ENCODE measurements around the gene PLA2G2C.

Gene PLA2G2C

GRCh38 chr1:20209471-20209870, 23.2 kb upstream of the PLA2G2C start:
- in situ Hi-C loops (cut with MboI; ENCODE audit: low sequenced_read_pairs), result no loop called here

- in situ Hi-C loops (cut with MboI; ENCODE audit: low sequenced_read_pairs), result no loop called here
These were observed 21.2 kb upstream of the PLA2G2C start for GRCh38 chr1:20207546-20207945.

DNA sequence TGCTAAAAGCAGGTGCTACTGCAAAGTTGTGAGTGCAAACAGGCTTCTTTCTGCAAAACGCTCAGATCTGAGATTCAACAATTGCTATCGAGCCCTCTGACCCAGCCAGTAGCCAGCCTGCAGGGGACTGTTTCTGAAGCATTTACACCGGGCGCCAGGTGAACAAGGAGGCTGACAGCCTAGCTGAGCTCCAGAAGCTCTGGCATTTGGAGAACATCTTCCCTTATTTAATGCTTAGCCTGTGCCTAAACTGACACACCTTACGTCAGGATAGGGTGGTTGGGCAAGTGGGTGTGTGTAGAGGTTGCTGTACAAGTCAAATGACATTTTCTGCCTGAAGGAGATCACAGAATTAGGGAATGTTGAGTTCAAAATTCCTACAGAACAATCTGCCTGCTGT, 15.8 kb upstream of the PLA2G2C start:
- in situ Hi-C loops (cut with MboI; ENCODE audit: low sequenced_read_pairs), result no loop called here

GRCh38 chr1:20200966-20201365, 14.6 kb upstream of the PLA2G2C start:
- in situ Hi-C loops (cut with MboI; ENCODE audit: low sequenced_read_pairs), result no loop called here

DNA sequence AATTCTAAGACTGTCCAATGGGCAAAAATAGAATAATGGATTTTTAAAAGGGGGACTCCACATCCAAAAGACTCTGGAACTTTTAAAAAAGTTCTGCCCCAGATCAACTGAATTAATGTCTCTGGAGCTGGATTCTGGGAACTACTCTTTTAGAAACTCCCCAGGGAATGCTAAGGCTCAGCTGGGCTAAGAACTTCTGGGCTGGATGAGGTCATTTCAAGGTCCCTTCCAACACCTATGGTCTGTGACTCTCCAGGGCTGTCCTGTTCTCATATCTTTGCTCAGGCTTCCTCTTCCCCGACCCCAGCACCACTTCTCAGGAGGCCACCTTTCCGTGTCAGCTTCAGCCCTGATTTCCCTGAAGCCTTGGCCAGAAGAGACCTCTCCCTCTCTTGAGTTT, 13.5 kb upstream of the PLA2G2C start:
- in situ Hi-C loops (cut with MboI; ENCODE audit: low sequenced_read_pairs), result no loop called here

- in situ Hi-C loops (cut with MboI; ENCODE audit: low sequenced_read_pairs), result no loop called here
These were observed 13.1 kb upstream of the PLA2G2C start for GRCh38 chr1:20199403-20199802.

DNA sequence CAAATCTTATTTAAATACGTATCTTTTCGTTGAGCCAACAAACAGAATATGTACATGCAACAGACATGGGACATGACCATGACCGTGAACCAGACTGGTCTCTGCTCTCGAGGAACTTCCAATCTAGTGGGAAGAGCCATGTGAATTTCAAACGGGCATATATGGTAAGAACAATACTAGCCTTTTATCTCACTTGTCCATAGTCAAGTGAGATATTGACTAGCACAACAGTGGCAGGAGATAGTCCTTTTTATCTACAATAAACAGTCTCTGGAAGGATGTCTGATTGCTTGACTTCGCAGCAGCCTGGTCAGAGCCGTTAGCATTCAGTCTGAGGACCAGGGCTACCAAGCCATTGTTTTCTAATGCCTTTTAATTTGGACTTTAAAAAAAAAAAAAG, 12.6 kb upstream of the PLA2G2C start:
- in situ Hi-C loops (cut with MboI; ENCODE audit: low sequenced_read_pairs), result no loop called here

DNA sequence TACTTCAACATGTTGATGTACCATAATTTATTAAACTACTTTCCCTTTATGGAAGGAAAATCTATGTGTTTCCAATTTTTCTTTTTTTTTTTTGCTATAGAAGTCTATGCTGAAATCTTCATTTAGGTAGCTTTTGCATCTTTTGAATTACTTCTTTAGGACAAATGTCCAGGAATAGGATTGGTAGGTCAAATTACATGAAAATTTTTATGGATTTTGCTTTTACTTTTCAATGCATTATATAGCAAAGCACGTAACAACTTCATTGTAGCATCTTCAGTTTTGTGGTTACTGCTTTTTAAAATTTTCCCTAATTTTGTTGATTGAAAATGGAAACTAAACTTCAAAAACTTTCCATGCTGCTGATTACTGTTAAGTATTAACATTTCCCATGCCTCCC, 12.0 kb upstream of the PLA2G2C start:
- in situ Hi-C loops (cut with MboI; ENCODE audit: low sequenced_read_pairs), result no loop called here

DNA sequence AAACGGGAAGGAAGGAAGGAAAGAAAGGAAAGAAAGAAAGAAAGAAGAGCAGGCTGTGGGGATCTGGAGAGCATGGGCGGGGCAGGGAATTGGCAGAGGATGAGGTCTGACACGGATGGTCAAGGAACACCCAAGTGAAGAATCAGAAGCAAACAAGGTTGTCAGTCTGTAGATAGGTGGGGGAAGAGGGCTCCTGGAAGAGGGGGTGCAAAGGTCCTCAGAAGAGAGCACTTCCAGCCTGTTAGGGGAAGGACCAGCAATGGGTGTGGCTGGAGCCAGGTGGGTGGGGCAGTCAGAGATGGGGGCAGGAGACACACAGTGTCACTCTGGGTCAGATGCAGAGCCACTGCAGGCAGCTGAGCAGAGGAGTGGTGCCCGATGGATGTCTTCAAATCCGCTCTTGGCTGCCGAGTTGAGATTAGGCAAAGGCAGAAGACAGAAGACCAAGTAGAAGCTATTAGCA, 11.0 kb upstream of the PLA2G2C start:
- in situ Hi-C loops (cut with MboI; ENCODE audit: low sequenced_read_pairs), result no loop called here

- in situ Hi-C loops (cut with MboI; ENCODE audit: low sequenced_read_pairs), result no loop called here
These were observed 9.1 kb upstream of the PLA2G2C start for GRCh38 chr1:20195462-20195780.

- in situ Hi-C loops (cut with MboI; ENCODE audit: low sequenced_read_pairs), result no loop called here
These were observed 8.6 kb upstream of the PLA2G2C start for GRCh38 chr1:20194757-20195461.

DNA sequence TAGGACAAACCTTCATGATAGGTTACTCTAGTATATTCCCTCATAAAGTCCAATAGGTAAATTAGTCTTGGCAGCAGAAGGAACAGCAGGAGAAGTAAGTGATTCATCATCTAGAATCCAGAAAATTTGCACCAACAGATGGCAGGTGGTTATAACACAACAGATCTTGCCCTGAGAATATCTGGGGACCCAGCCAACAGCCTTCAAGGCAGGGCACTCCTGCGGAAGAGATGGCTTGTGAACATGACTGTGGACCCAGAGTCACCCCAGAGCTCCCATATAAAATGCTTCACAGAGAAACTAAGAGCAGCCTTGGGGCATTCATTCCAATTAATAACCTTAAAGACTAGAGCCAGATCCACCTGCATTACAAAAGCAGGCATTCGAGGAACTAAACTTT, 7.9 kb upstream of the PLA2G2C start:
- in situ Hi-C loops (cut with MboI; ENCODE audit: low sequenced_read_pairs), result no loop called here

GRCh38 chr1:20192871-20193411, 6.6 kb upstream of the PLA2G2C start:
- in situ Hi-C loops (cut with MboI; ENCODE audit: low sequenced_read_pairs), result no loop called here

DNA sequence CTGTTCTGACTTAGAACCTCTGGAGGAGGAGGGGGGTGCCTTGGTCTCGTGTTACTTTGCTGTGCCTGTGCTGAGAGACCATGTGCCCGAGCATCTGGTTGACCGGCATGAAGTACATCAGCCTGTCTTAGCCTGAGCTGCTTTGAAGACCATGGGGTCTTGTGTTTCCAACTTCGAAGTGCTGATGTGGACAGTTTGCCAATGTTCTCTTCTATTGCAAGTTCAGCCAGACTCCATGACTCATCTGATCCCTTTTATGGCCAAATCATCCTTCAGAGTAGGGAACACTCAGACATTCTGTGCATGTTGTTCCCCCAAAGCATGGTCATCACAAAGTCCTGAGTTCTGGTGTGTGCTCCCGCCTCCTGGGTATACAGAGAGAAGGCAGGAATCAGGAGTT, 6.0 kb upstream of the PLA2G2C start:
- in situ Hi-C loops (cut with MboI; ENCODE audit: low sequenced_read_pairs), result no loop called here

- in situ Hi-C loops (cut with MboI; ENCODE audit: low sequenced_read_pairs), result no loop called here
These were observed 5.0 kb upstream of the PLA2G2C start for GRCh38 chr1:20191266-20191825.

DNA sequence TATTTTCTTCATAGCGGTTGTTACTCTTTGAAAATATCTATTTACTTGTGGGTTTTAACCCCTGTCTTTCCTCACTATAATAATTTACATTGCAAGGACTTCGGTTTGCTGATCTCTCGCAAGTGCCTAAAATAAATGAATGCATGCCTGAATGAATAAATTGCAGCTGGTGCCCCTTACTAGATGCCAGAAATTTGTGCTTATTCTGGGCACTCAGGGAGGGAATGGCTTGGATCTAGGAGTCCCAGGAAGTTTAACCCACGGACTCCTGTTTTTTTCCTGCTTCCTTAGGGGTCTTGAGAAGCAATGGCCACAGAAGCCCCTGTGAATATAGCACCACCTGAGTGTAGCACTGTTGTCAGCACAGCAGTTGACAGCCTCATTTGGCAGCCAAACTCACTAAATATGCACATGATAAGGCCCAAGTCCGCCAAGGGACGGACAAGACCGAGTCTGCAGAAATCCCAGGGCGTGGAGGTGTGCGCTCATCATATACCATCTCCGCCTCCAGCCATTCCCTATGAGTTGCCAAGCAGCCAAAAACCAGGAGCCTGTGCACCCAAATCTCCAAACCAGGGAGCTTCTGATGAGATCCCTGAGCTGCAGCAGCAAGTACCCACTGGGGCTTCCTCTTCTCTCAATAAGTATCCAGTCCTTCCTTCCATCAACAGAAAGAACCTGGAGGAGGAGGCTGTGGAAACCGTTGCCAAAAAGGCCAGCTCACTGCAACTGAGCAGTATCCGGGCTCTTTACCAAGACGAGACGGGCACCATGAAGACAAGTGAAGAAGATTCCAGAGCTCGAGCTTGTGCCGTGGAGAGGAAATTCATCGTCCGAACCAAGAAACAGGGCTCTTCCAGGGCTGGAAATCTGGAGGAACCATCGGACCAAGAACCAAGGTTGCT, 4.2 kb upstream of the PLA2G2C start:
- in situ Hi-C loops (cut with MboI; ENCODE audit: low sequenced_read_pairs), result no loop called here

DNA sequence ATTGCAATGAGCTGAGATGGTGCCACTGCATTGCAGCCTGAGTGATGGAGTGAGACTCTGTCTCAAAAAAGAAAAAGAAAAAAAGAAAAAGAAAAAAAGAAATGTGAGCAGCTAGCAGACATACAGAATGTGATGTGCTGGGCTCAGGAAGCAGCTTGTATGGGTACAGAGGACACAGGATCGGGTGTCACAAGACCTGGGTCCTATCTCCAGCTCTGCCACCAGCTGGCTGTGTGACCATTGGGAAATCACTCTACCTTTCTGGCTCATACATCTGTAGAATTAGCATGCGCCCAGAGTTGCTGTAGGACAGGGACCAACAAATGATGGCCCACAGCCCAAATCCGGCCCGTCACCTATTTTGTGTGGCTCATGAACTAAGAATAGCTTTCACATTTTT, 3.3 kb upstream of the PLA2G2C start:
- in situ Hi-C loops (cut with MboI; ENCODE audit: low sequenced_read_pairs), result no loop called here

DNA sequence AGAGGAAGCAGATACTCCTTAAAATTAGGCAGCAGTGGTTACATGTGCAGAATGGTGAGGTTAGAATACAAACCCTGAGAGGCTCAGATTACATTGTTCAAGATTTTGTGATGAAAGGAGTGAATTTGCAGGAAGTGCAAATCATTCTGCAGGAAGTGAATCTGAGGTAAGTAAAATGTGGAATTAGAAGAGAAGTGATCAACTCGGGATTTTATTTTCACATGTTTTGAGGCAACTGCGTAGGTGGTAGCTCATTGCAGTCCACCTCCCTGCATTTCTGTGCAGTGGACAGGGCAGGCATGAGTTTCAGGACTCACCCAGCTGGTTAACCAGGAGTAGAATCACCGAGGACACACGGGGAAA, 2.1 kb upstream of the PLA2G2C start:
- in situ Hi-C loops (cut with MboI; ENCODE audit: low sequenced_read_pairs), result no loop called here

- in situ Hi-C loops (cut with MboI; ENCODE audit: low sequenced_read_pairs), result no loop called here
These were observed 1.6 kb upstream of the PLA2G2C start for GRCh38 chr1:20187813-20188454.

- in situ Hi-C loops (cut with MboI; ENCODE audit: low sequenced_read_pairs), result no loop called here
These were observed 940 bp upstream of the PLA2G2C start for GRCh38 chr1:20187103-20187812.
